H1 (cell line): ENCODE data around the gene GADL1.

Source experiments
- MAX ChIP-seq: IDR thresholded peaks from 2 replicates; pipeline ENCODE4 v1.6.1; 2012; ENCODE audit warnings: inconsistent platforms
- TAF1 ChIP-seq: IDR thresholded peaks from 2 replicates; pipeline ENCODE4 v1.6.1; 2011; ENCODE audit warnings: mild to moderate bottlenecking, low read depth, low read length
- YY1 ChIP-seq: IDR thresholded peaks from 2 replicates; pipeline ENCODE4 v1.6.1; 2011; ENCODE audit warnings: low read depth, mild to moderate bottlenecking, low read length

DNA sequence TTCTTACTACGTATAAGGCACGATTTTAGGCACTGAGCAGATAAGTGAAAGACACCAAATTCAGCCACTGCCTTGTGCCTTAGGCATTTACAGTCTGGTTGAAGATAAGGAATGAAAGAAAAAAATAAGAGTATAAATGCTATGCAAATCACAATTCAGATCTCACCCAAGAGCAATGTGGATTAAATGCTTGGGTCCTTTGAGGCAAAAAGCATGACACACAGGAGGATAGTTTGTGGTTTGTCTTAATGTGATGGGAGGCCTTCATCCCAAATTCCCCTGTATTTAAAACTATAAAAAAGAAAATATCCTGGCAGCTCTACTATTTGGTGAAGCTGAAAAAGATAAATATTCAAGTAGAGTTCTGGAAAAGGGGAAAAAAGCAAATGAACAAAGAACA is 208.3 kb downstream of the GADL1 start:
- TF ChIP-seq TAF1 (no peak), MAX (no peak), YY1 (no peak)
